HepG2 (cell line): ENCODE data around the gene TMA7B. TPM values are rescaled to one million over a fixed set of nuclear protein-coding genes. Genes with fewer than 3 reads are reported as not detected.

Experiments
- ATAC-seq: fragments of 200-7000 bp; cut with Tn5 transposase; 3 replicates; pipeline ENCODE4 v1.9.1; 2020; ENCODE audit warnings: mild to moderate bottlenecking, moderate library complexity
- BruUV-seq: library from RNA; stranded (reverse); fragments of 400-500 nt; replicated peaks from 2 replicates; lab custom pipeline; 2021; lab: Mats Ljungman, UMichigan
- CTCF ChIA-PET: fragments of 300-600 bp; formaldehyde crosslinking; extraction: SDS; loops from one replicate; lab custom pipeline; 2021; ENCODE audit warnings: low total read pairs, inconsistent platforms, low intra/inter-chr PET ratio; lab: Yijun Ruan, JAX
- POLR2A ChIA-PET: fragments of 350-600 bp; sonication (Branson Sonifier 250); formaldehyde crosslinking; loops from one replicate; lab custom pipeline; 2020; ENCODE audit warnings: antibody characterized with exemption, inconsistent platforms; lab: Yijun Ruan, JAX
- DNase-seq: peaks from one replicate; pipeline ENCODE4 v3.0.0-alpha.2; 2015; ENCODE audit warnings: low spot score
- FAIRE-seq: peaks from 3 replicates; lab custom pipeline; 2011; peaks lifted over from hg19 to GRCh38; lab: Jason Lieb, UNC
- H2AFZ ChIP-seq: one replicate; pipeline ENCODE4 v1.6.1; 2011; ENCODE audit warnings: low read length, inconsistent platforms
- H3K27ac ChIP-seq: fragments of 300-600 bp; 3 replicates; pipeline ENCODE4 v1.8.0; 2011; ENCODE audit warnings: mixed run types, mild to moderate bottlenecking, mixed read lengths, low read length, inconsistent platforms; ENCODE audit not compliant: insufficient read depth; ENCODE audit errors: extremely low read length
- H3K27me3 ChIP-seq, 2 experiments: fragments of 200-600 bp in 1 of 2; 2 replicates in 1 of 2; 3 replicates in 1 of 2; pipeline versions ENCODE4 v1.6.0 to v1.8.0; 2011; ENCODE audit warnings: low read length in 2 of 2, mild to moderate bottlenecking in 2 of 2, moderate library complexity in 2 of 2, inconsistent platforms in 1 of 2; ENCODE audit not compliant: insufficient read depth in 2 of 2, control insufficient read depth in 1 of 2
- H3K36me3 ChIP-seq, 2 experiments: fragments of 200-600 bp in 1 of 2; replicated peaks in 1 of 2; 2 replicates in 1 of 2; 3 replicates in 1 of 2; pipeline versions ENCODE4 v1.5.1 to v1.8.0; 2011; ENCODE audit warnings: low read length in 2 of 2, inconsistent platforms in 1 of 2; ENCODE audit not compliant: insufficient read depth in 2 of 2, control insufficient read depth in 1 of 2
- H3K4me1 ChIP-seq: 2 replicates; pipeline ENCODE4 v1.5.1; 2012; ENCODE audit warnings: low read length, inconsistent platforms; ENCODE audit not compliant: insufficient read depth
- H3K4me2 ChIP-seq: 2 replicates; pipeline ENCODE4 v1.6.0; 2011; ENCODE audit warnings: low read depth, low read length, inconsistent platforms
- H3K4me3 ChIP-seq, 3 experiments: fragments of 200-600 bp in 1 of 3; sonication (generic), shearing (Covaris generic) in 1 of 3; replicated peaks in 1 of 3; 2 replicates each; pipeline ENCODE4 v1.5.1; 2011 to 2016; ENCODE audit warnings: low read length in 3 of 3, inconsistent platforms in 2 of 3, low read depth in 2 of 3, mild to moderate bottlenecking in 2 of 3, control low read depth in 1 of 3, mixed read lengths in 1 of 3; ENCODE audit not compliant: insufficient read depth in 1 of 3
- H3K79me2 ChIP-seq: one replicate; pipeline ENCODE4 v1.6.1; 2011; ENCODE audit warnings: low read length, inconsistent platforms; ENCODE audit not compliant: insufficient read depth
- H3K9ac ChIP-seq: 2 replicates; pipeline ENCODE4 v1.6.0; 2011; ENCODE audit warnings: mild to moderate bottlenecking, low read depth, low read length, inconsistent platforms; ENCODE audit not compliant: insufficient read depth
- H3K9me3 ChIP-seq: 2 replicates; pipeline ENCODE4 v1.5.1; 2012; ENCODE audit warnings: mild to moderate bottlenecking, low read length
- H4K20me1 ChIP-seq: 2 replicates; pipeline ENCODE4 v1.6.0; 2011; ENCODE audit warnings: inconsistent platforms, mild to moderate bottlenecking, low read length, moderate library complexity; ENCODE audit not compliant: insufficient read depth
- MAFF ChIP-seq: IDR thresholded peaks from 2 replicates; pipeline ENCODE4 v1.6.1; 2011; ENCODE audit warnings: low read depth, low read length, improper control_type of control experiment
- MAFK ChIP-seq, 2 experiments: IDR thresholded peaks in 1 of 2; conservative IDR thresholded peaks in 1 of 2; 2 replicates each; pipeline ENCODE4 v1.6.1; 2011; ENCODE audit warnings: improper control_type of control experiment in 2 of 2, low read length in 2 of 2
- NKX3-1 ChIP-seq: sonication (generic); formaldehyde crosslinking; IDR thresholded peaks from 2 replicates; pipeline ENCODE4 v1.5.0; 2020; ENCODE audit warnings: missing genetic modification reagents
- WGBS: methylation state at CpG from one replicate; pipeline ENCODE4 v1.1.6; 2017; ENCODE audit warnings: low lambda C conversion rate; 5-methylcytosine and 5-hydroxymethylcytosine counted together
- in situ Hi-C: cut with HindIII; loops from 2 replicates; pipeline ENCODE4 v1.10.0; 2017; ENCODE audit warnings: low pct_unique_long_range_greater_than_20kb; ENCODE audit not compliant: extremely low pct_ligation_motif_present
- intact Hi-C: fragments of 100-400 bp; cut with micrococcal nuclease; formaldehyde crosslinking; loops from one replicate; pipeline ENCODE4 v1.10.0; 2022; ENCODE audit not compliant: unreplicated experiment
- polyA plus RNA-seq, 8 experiments: library from polyadenylated mRNA; depleted of rRNA in 3 of 8; stranded (reverse) in 7 of 8; unstranded in 1 of 8; fragments of >200 nt; fragmentation: Illumina TruSeq in 4 of 8; extraction: Trizol in 4 of 8; gene quantifications; 2 replicates each; pipeline versions ENCODE4 v1.2.1 to v1.2.3, GENCODE V29; 2011 to 2016; ENCODE audit warnings: low read depth in 4 of 8, missing spikeins in 1 of 8, mixed read lengths in 1 of 8; ENCODE audit not compliant: insufficient read depth in 1 of 8
- total RNA-seq, 5 experiments: library from RNA; depleted of rRNA; stranded (reverse); fragments of >200 nt; fragmentation: Illumina TruSeq; extraction: Trizol; gene quantifications; 2 replicates each; pipeline ENCODE4 v1.2.3, GENCODE V29; 2016; ENCODE audit warnings: low read depth in 1 of 5

The TMA7B gene
- total and polyA plus RNA-seq, 2 of the 13 experiments (the other 11 are each of a cell fraction or from before 2014, with no cell fraction given) = not detected

DNA sequence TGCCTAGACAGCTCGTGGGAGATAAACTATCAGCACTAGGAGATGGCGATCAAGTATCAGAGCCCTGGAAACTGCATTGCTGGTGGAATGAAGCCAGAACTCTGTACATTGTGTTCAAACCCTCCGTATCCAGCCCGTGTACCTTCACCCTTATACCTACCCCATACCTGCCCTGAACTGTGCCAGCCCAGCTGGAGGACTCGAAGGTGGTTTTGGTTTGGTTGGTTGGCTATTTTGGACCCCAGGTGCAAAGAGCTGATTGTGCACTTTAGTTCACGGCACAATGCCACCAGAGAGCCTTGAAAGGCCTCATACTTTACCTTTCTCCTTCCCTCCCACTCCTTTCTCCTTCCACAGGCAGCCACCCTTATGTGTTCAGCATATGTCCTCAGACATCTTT lies 50.5 kb downstream of the TMA7B start:
- Histone ChIP-seq H4K20me1 (no peaks in the 10 kb centered on the region), H3K4me3 (no peak overlapping the region), H3K27ac (no peak overlapping the region), H3K36me3 (no peaks in the 10 kb centered on the region), H3K4me2 (no peak overlapping the region), H3K9me3 (no peaks in the 10 kb centered on the region), H3K9ac (no peak overlapping the region), H3K27me3 (peaks cover 4 to 42% of the 10 kb centered on the region in 2 experiments; a peak in 3 of 5 replicates), H2AFZ (no peak overlapping the region), H3K4me1 (peaks cover 12% of the 10 kb centered on the region), H3K79me2 (no peaks in the 10 kb centered on the region)
- ATAC-seq = no peak
- in situ Hi-C loops (no loop called here), intact Hi-C loops (no loop called here)
- FAIRE-seq = no peak
- WGBS = 0% methylated on average over 3 of the region's 6 CpGs
- TF ChIP-seq MAFF (peak; percentile 49), NKX3-1 (CRISPR knock-in tag) (no peak), MAFK (conservative IDR thresholded peaks at IDR 0.05 in 1 of 2, IDR thresholded peaks at IDR 0.05 in 1 of 2; ENCODE audit: low read length in 2 of 2) (peak; percentile 57 to 62)
- DNase-seq = no peak
- CTCF ChIA-PET = no interaction called here
- POLR2A ChIA-PET = no interaction called here
- BruUV-seq = no TSS peak

Other genes starting within 250 kb of the TMA7B start
- gene ENTHD1, start 66.6 kb upstream of the TMA7B start, total RNA-seq (2016; rRNA removed; fragmentation: Illumina TruSeq; extraction: Trizol) = not detected in 2 replicates
- not detected in 2 replicates for gene ENTHD1, start 66.6 kb upstream of the TMA7B start, polyA plus RNA-seq (2011; rRNA removed)
- not detected in 2 replicates for gene GRAP2, start 59.3 kb upstream of the TMA7B start, total RNA-seq (2016; rRNA removed; fragmentation: Illumina TruSeq; extraction: Trizol)
- gene GRAP2, start 59.3 kb upstream of the TMA7B start, polyA plus RNA-seq (2011; rRNA removed) = 0.15 and 0.33 TPM in 2 replicates
- gene FAM83F, start 34.6 kb downstream of the TMA7B start, total RNA-seq (2016; rRNA removed; fragmentation: Illumina TruSeq; extraction: Trizol) = not detected in 2 replicates
- not detected in 2 replicates for gene FAM83F, start 34.6 kb downstream of the TMA7B start, polyA plus RNA-seq (2011; rRNA removed)
- gene TNRC6B, start 217.5 kb downstream of the TMA7B start, total RNA-seq (2016; rRNA removed; fragmentation: Illumina TruSeq; extraction: Trizol) = 13.2 and 17.2 TPM in 2 replicates
- 6.8 and 8.9 TPM in 2 replicates for gene TNRC6B, start 217.5 kb downstream of the TMA7B start, polyA plus RNA-seq (2011; rRNA removed)